Esophagus mucosa (tissue), 1 donor: ENCODE data around the gene EPYC. TPM values are rescaled to one million over a fixed set of nuclear protein-coding genes. Genes with fewer than 3 reads are reported as not detected.

Source experiments
- total RNA-seq: library from RNA; stranded (reverse); gene quantifications from one replicate; pipeline ENCODE4 v1.2.4, GENCODE V29; 2023
- donor health status: DM: yes; HTN: yes; CAD: no.

EPYC gene
- total RNA-seq, 1 donor from 2014 or later, result not detected

Other genes starting within 250 kb of the EPYC start
- not detected for gene CCER1, start 49.8 kb downstream of the EPYC start, total RNA-seq
- gene KERA, start 53.1 kb upstream of the EPYC start, total RNA-seq, result not detected
- gene LUM, start 106.5 kb upstream of the EPYC start, total RNA-seq, result 8.4 TPM
- 57.4 TPM for gene DCN, start 177.8 kb upstream of the EPYC start, total RNA-seq